ENCODE results near the gene CD93.

CD93 gene

DNA sequence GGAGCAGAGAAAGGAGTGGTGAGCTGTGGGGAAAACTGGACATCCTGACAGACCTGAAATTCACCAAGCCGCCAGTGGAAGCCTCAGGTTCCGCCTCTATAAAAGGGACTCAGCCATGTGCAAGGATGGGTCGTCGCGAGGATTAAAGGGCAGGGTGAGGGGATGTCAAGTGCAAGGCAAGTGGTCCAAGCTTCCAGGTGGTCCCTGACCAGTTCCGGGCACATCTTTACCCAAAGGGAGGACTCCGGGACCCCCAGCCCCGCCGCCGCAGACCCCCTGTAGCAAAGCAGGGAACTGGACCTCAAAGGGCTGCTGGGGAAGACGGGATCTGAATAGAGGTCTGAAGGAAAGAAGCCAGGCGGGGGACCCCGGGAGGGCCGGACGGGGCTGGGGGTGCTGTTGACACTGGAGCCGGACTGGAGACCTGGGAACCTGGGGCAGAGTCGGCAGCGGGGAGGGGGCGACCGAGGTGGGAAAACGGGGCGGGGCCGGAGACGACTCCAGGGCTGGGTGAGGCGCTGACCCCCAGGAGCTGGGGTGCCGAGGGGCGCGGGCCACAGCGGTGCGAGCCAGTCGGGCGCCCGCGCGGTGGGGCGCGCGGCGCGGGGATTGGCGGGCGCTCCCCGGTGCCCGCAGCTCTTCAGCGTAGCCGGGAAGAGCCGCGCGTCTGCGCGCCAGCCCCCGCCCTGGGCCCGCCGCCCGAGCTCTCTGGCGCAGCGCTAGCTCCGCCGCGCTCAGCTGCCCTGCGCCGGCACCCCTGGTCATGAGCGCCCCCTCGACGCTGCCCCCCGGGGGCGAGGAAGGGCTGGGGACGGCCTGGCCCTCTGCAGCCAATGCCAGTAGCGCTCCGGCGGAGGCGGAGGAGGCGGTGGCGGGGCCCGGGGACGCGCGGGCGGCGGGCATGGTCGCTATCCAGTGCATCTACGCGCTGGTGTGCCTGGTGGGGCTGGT, 51.1 kb downstream of the CD93 start, which contains the start of gene SSTR4:
Gene SSTR4 (plus strand): TSS at position 592 of the 951 bp plus-strand sequence. CDS start 172 bp downstream, at position 764.
- Histone ChIP-seq H3K4me1 (ENCODE audit: insufficient read depth, low read length) (no peaks in the 10 kb centered on the region), H3K4me3 (ENCODE audit: low read length) (peak within 1 kb of the TSS; percentile 49), H3K27ac (ENCODE audit: low read length) (no peak within 1 kb of the TSS), H3K27me3 (ENCODE audit: insufficient read depth, low read length) (peaks cover 82% of the 10 kb centered on the region), H3K36me3 (ENCODE audit: insufficient read depth, low read depth, low read length) (no peaks in the 10 kb centered on the region), H3K9me3 (ENCODE audit: insufficient read depth, low read depth, low read length) (no peaks in the 10 kb centered on the region), H3K9ac (ENCODE audit: low read depth, low read length) (no peak within 1 kb of the TSS)

DNA sequence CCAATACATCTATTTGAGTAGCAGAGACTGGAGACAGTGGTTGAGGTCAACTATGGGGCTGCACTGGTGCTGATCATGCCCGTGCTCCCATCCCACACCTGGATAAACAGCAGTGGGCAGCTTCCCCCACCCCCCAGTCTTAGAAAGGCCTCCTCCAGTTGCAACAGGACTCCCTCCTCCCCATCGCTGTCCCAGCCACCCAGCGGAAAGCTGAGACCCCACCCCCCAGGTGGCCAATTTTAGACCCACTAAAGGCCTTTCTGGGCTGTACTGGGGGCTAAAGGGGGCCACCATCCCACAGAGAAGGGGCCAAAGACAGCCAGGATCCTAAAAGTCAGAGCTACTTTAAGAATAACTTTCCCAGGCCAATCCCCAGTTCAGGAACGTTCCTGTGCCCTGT, 52.2 kb downstream of the CD93 start:
- H3K27ac ChIP-seq (ENCODE audit: low read length) = no peak overlapping the region
- no peak overlapping the region for H3K4me3 ChIP-seq (ENCODE audit: low read length)
- no peak overlapping the region for H3K9ac ChIP-seq (ENCODE audit: low read depth, low read length)
- no peaks in the 10 kb centered on the region for H3K4me1 ChIP-seq (ENCODE audit: insufficient read depth, low read length)
- peaks cover 73% of the 10 kb centered on the region for H3K27me3 ChIP-seq (ENCODE audit: insufficient read depth, low read length)
- H3K9me3 ChIP-seq (ENCODE audit: insufficient read depth, low read depth, low read length) = no peaks in the 10 kb centered on the region
- no peaks in the 10 kb centered on the region for H3K36me3 ChIP-seq (ENCODE audit: insufficient read depth, low read depth, low read length)

GRCh38 chr20:23032750-23033078, 53.4 kb downstream of the CD93 start:
- Histone ChIP-seq H3K36me3 (ENCODE audit: insufficient read depth, low read depth, low read length) (no peaks in the 10 kb centered on the region), H3K27me3 (ENCODE audit: insufficient read depth, low read length) (peaks cover 64% of the 10 kb centered on the region), H3K4me3 (ENCODE audit: low read length) (no peak overlapping the region), H3K9me3 (ENCODE audit: insufficient read depth, low read depth, low read length) (no peaks in the 10 kb centered on the region), H3K4me1 (ENCODE audit: insufficient read depth, low read length) (no peaks in the 10 kb centered on the region), H3K27ac (ENCODE audit: low read length) (no peak overlapping the region), H3K9ac (ENCODE audit: low read depth, low read length) (no peak overlapping the region)

- Histone ChIP-seq H3K9me3 (ENCODE audit: insufficient read depth, low read depth, low read length) (no peaks in the 10 kb centered on the region), H3K36me3 (ENCODE audit: insufficient read depth, low read depth, low read length) (no peaks in the 10 kb centered on the region), H3K27ac (ENCODE audit: low read length) (no peak overlapping the region), H3K4me1 (ENCODE audit: insufficient read depth, low read length) (no peaks in the 10 kb centered on the region), H3K27me3 (ENCODE audit: insufficient read depth, low read length) (peaks cover 59% of the 10 kb centered on the region), H3K4me3 (ENCODE audit: low read length) (no peak overlapping the region), H3K9ac (ENCODE audit: low read depth, low read length) (no peak overlapping the region)
Observed at GRCh38 chr20:23032056-23032749, 53.9 kb downstream of the CD93 start.

DNA sequence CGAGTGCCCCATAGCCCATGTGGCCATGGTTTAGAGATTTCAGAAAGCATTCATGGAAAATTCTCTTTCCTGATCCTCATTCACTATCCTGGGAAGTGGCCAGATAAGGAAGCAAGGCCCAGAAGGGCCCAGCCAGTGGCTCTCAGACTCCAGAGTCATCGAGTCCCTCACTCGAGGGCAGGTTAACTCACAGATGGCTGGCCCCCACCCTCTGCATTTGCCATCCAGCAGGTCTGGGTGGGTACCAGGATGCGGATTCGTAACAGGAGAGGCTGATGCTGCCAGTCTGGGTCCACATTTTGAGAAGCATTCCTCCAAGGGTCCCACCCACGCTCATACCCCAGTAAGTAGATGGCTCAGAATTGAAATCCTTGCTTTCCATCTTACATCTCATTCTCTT, 54.8 kb downstream of the CD93 start:
- Histone ChIP-seq H3K4me1 (ENCODE audit: insufficient read depth, low read length) (no peaks in the 10 kb centered on the region), H3K9ac (ENCODE audit: low read depth, low read length) (no peak overlapping the region), H3K9me3 (ENCODE audit: insufficient read depth, low read depth, low read length) (no peaks in the 10 kb centered on the region), H3K27me3 (ENCODE audit: insufficient read depth, low read length) (peaks cover 50% of the 10 kb centered on the region), H3K4me3 (ENCODE audit: low read length) (no peak overlapping the region), H3K27ac (ENCODE audit: low read length) (no peak overlapping the region), H3K36me3 (ENCODE audit: insufficient read depth, low read depth, low read length) (no peaks in the 10 kb centered on the region)

Data from iPS-20b (cell line).